HepG2 (cell line): ENCODE measurements around the gene MMP24OS. TPM values are rescaled to one million over a fixed set of nuclear protein-coding genes. Genes with fewer than 3 reads are reported as not detected.

Experiments
- ARNT2 ChIP-seq: sonication (generic); formaldehyde crosslinking; IDR thresholded peaks from 2 replicates; pipeline ENCODE4 v1.8.0; 2022; ENCODE audit warnings: mild to moderate bottlenecking, low read depth, missing genetic modification reagents, moderate library complexity
- DPF2 ChIP-seq: sonication (generic); formaldehyde crosslinking; IDR thresholded peaks from 2 replicates; pipeline ENCODE4 v1.4.0; 2020; ENCODE audit warnings: mild to moderate bottlenecking, low read depth, missing genetic modification reagents, borderline replicate concordance
- DR1 ChIP-seq: sonication (generic); formaldehyde crosslinking; IDR thresholded peaks from 2 replicates; pipeline ENCODE4 v1.8.0; 2021; ENCODE audit warnings: mild to moderate bottlenecking, missing genetic modification reagents, inconsistent platforms
- FOXA1 ChIP-seq, 2 experiments: fragments of 450-650 bp in 1 of 2; sonication (generic) in 1 of 2; formaldehyde crosslinking in 1 of 2; IDR thresholded peaks; 2 replicates each; pipeline versions ENCODE4 v1.4.0 to v1.6.1; 2016 to 2020; ENCODE audit warnings: missing genetic modification reagents in 1 of 2
- FOXP4 ChIP-seq: sonication (generic); formaldehyde crosslinking; IDR thresholded peaks from 2 replicates; pipeline ENCODE4 v1.4.0; 2020; ENCODE audit warnings: missing genetic modification reagents
- GABPB1 ChIP-seq: IDR thresholded peaks from 2 replicates; pipeline ENCODE4 v1.6.1; 2016; ENCODE audit warnings: mild to moderate bottlenecking, missing genetic modification reagents, moderate library complexity, missing compliant biosample characterization
- HDAC1 ChIP-seq: sonication (generic); formaldehyde crosslinking; IDR thresholded peaks from 2 replicates; pipeline ENCODE4 v1.5.1; 2020; ENCODE audit warnings: mild to moderate bottlenecking, missing genetic modification reagents
- HHEX ChIP-seq: IDR thresholded peaks from 2 replicates; pipeline ENCODE4 v1.6.1; 2016; ENCODE audit warnings: control low read depth
- HNRNPH1 ChIP-seq: fragments of 200-400 bp; formaldehyde crosslinking; optimal IDR thresholded peaks from 2 replicates; pipeline ENCODE3; 2017; ENCODE audit warnings: mild to moderate bottlenecking, low read depth, low read length
- KDM5A ChIP-seq: fragments of 200-600 bp; sonication (generic); IDR thresholded peaks from 2 replicates; pipeline ENCODE4 v1.7.0; 2018; ENCODE audit warnings: antibody characterized with exemption, mild to moderate bottlenecking, low read length, borderline replicate concordance
- KLF13 ChIP-seq: sonication (generic); formaldehyde crosslinking; IDR thresholded peaks from 2 replicates; pipeline ENCODE4 v1.4.0; 2020; ENCODE audit warnings: mild to moderate bottlenecking, missing genetic modification reagents
- KLF16 ChIP-seq, 2 experiments: sonication (generic) in 1 of 2; formaldehyde crosslinking in 1 of 2; IDR thresholded peaks; 2 replicates each; pipeline versions ENCODE4 v1.6.1 to v1.8.0; 2016 to 2023; ENCODE audit warnings: missing genetic modification reagents in 2 of 2, missing compliant biosample characterization in 1 of 2
- NFYB ChIP-seq: sonication (generic); formaldehyde crosslinking; IDR thresholded peaks from 2 replicates; pipeline ENCODE4 v1.4.0; 2020; ENCODE audit warnings: missing genetic modification reagents
- POLR2AphosphoS2 ChIP-seq: IDR thresholded peaks from 2 replicates; pipeline ENCODE4 v1.6.1; 2011; ENCODE audit warnings: low read depth, low read length, improper control_type of control experiment
- REPIN1 ChIP-seq: sonication (generic); formaldehyde crosslinking; IDR thresholded peaks from 2 replicates; pipeline ENCODE4 v1.8.0; 2022; ENCODE audit warnings: missing genetic modification reagents, low read depth, mild to moderate bottlenecking, borderline replicate concordance
- RXRA ChIP-seq: sonication (generic); formaldehyde crosslinking; IDR thresholded peaks from 2 replicates; pipeline ENCODE4 v1.5.1; 2020; ENCODE audit warnings: missing genetic modification reagents
- SALL2 ChIP-seq: sonication (generic); formaldehyde crosslinking; IDR thresholded peaks from 2 replicates; pipeline ENCODE4 v1.8.1; 2023; ENCODE audit warnings: mild to moderate bottlenecking, missing genetic modification reagents, inconsistent platforms
- SNAPC2 ChIP-seq: sonication (generic); formaldehyde crosslinking; IDR thresholded peaks from 2 replicates; pipeline ENCODE4 v1.8.1; 2022; ENCODE audit warnings: mild to moderate bottlenecking, missing genetic modification reagents
- STAG1 ChIP-seq: sonication (generic); formaldehyde crosslinking; IDR thresholded peaks from 2 replicates; pipeline ENCODE4 v1.4.0; 2020; ENCODE audit warnings: missing genetic modification reagents
- TEAD3 ChIP-seq: optimal IDR thresholded peaks from 2 replicates; pipeline ENCODE3; 2016; ENCODE audit warnings: borderline replicate concordance
- XBP1 ChIP-seq: sonication (generic); formaldehyde crosslinking; IDR thresholded peaks from 2 replicates; pipeline ENCODE4 v1.5.0; 2020; ENCODE audit warnings: missing genetic modification reagents
- ZNF367 ChIP-seq: sonication (generic); formaldehyde crosslinking; IDR thresholded peaks from 2 replicates; pipeline ENCODE4 v1.4.0; 2020; ENCODE audit warnings: missing genetic modification reagents, borderline replicate concordance
- ZNF441 ChIP-seq: sonication (generic); formaldehyde crosslinking; IDR thresholded peaks from 2 replicates; pipeline ENCODE4 v1.7.0; 2021; ENCODE audit warnings: missing genetic modification reagents, borderline replicate concordance
- ZNF614 ChIP-seq: IDR thresholded peaks from 2 replicates; pipeline ENCODE4 v1.6.1; 2018; ENCODE audit warnings: missing biosample characterization, missing genetic modification reagents, inconsistent platforms, borderline replicate concordance
- ZNF629 ChIP-seq: sonication (generic); formaldehyde crosslinking; conservative IDR thresholded peaks from 2 replicates; pipeline ENCODE4 v1.5.0; 2020; ENCODE audit warnings: missing genetic modification reagents
- ZNF660 ChIP-seq: sonication (generic); formaldehyde crosslinking; IDR thresholded peaks from 2 replicates; pipeline ENCODE4 v1.5.1; 2020; ENCODE audit warnings: mild to moderate bottlenecking, low read depth, missing genetic modification reagents, borderline replicate concordance
- polyA plus RNA-seq, 8 experiments: library from polyadenylated mRNA; depleted of rRNA in 3 of 8; stranded (reverse) in 7 of 8; unstranded in 1 of 8; fragments of >200 nt; fragmentation: Illumina TruSeq in 4 of 8; extraction: Trizol in 4 of 8; gene quantifications; 2 replicates each; pipeline versions ENCODE4 v1.2.1 to v1.2.3, GENCODE V29; 2011 to 2016; ENCODE audit warnings: low read depth in 4 of 8, missing spikeins in 1 of 8, mixed read lengths in 1 of 8; ENCODE audit not compliant: insufficient read depth in 1 of 8
- total RNA-seq, 5 experiments: library from RNA; depleted of rRNA; stranded (reverse); fragments of >200 nt; fragmentation: Illumina TruSeq; extraction: Trizol; gene quantifications; 2 replicates each; pipeline ENCODE4 v1.2.3, GENCODE V29; 2016; ENCODE audit warnings: low read depth in 1 of 5
- TF ChIP-seq, protein P1 (sequence below): sonication (generic); formaldehyde crosslinking; IDR thresholded peaks from 2 replicates; pipeline ENCODE4 v1.8.1; 2023; ENCODE audit warnings: mild to moderate bottlenecking, missing genetic modification reagents
- TF ChIP-seq, protein P2 (sequence below): sonication (generic); formaldehyde crosslinking; IDR thresholded peaks from 2 replicates; pipeline ENCODE4 v1.8.1; 2023; ENCODE audit warnings: missing genetic modification reagents, inconsistent platforms, borderline replicate concordance

MMP24OS gene
- total and polyA plus RNA-seq, 2 of the 13 experiments (the other 11 are each of a cell fraction or from before 2014, with no cell fraction given) = 6.0 to 8.5 TPM

DNA sequence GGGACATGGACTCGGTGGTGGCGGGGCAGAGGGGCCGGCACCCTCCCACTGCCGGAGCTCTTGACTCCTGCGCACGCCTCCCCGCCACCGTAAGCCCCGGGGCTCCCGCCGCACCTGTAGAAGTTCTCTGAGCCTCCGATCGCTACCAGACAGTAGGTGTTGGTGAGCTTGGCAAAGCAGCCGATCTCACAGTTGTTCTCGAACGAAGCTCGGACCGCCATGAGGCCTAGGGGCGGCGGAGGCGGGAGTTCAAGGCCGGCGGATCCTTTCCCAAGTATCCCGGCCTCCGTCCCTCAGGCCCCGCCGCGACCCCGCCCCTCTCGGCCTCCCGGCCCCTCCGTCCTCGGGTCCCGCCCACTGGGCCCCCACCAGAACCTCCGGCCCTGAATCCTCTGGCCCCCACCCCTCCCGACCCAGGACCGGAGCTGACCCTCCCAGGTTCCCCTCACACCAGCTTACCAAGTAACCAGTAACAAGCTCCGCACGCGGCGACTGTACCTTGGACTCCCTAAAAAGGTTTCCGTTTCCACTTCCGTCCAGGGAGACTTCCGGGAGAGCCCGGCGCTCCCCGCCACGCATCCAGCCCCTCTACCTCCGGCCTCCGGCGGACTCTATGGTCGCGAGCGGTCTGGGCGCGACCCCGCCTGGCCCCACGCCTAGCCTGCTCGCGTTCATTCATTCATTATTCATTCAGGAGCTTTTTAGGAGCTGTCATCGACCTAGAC is 6.5 kb upstream of the MMP24OS start, which contains the start of gene EIF6 (continued):
- TF ChIP-seq ZNF441 (CRISPR knock-in tag) (peak; percentile 86; the same call in 1 of the 2 replicates), DR1 (peak; percentile 61; the same call in 1 of the 2 replicates), KLF16 (CRISPR knock-in tag; IDR thresholded peaks at IDR 0.05) (peak; percentile 73 to 95; a peak in 3 of 4 replicates), RXRA (CRISPR knock-in tag) (peak; percentile 90; the same call in 1 of the 2 replicates), POLR2AphosphoS2 (peak; percentile 78), DPF2 (CRISPR knock-in tag) (no peak), ARNT2 (CRISPR knock-in tag) (peak; percentile 86), FOXA1 (IDR thresholded peaks at IDR 0.05) (no peak), FOXA1 (CRISPR knock-in tag; IDR thresholded peaks at IDR 0.05) (no peak; the same call in 1 of the 2 replicates), FOXP4 (CRISPR knock-in tag) (peak; percentile 27), SALL2 (peak; percentile 78), HNRNPH1 (no peak), SNAPC2 (CRISPR knock-in tag) (peak; percentile 37), ZNF660 (CRISPR knock-in tag) (no peak), KLF13 (CRISPR knock-in tag) (no peak; the same call in 1 of the 2 replicates), GABPB1 (CRISPR knock-in tag) (peak; percentile 96), XBP1 (CRISPR knock-in tag) (no peak), REPIN1 (CRISPR knock-in tag) (peak; percentile 68; the same call in 1 of the 2 replicates), TEAD3 (CRISPR knock-in tag) (no peak), HHEX (CRISPR knock-in tag) (no peak), ZNF367 (CRISPR knock-in tag) (no peak), KDM5A (peak; percentile 90), STAG1 (CRISPR knock-in tag) (0 out of 2 replicates have a peak, but pooled peaks have one; percentile 9), ZNF614 (CRISPR knock-in tag) (peak; percentile 27), ZNF629 (CRISPR knock-in tag) (no peak), NFYB (CRISPR knock-in tag) (peak; percentile 54), HDAC1 (CRISPR knock-in tag) (peak; percentile 96)
- TF ChIP-seq, protein P1, sequence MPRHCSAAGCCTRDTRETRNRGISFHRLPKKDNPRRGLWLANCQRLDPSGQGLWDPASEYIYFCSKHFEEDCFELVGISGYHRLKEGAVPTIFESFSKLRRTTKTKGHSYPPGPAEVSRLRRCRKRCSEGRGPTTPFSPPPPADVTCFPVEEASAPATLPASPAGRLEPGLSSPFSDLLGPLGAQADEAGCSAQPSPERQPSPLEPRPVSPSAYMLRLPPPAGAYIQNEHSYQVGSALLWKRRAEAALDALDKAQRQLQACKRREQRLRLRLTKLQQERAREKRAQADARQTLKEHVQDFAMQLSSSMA (CRISPR knock-in tag) = peak; percentile 97
- TF ChIP-seq, protein P2, sequence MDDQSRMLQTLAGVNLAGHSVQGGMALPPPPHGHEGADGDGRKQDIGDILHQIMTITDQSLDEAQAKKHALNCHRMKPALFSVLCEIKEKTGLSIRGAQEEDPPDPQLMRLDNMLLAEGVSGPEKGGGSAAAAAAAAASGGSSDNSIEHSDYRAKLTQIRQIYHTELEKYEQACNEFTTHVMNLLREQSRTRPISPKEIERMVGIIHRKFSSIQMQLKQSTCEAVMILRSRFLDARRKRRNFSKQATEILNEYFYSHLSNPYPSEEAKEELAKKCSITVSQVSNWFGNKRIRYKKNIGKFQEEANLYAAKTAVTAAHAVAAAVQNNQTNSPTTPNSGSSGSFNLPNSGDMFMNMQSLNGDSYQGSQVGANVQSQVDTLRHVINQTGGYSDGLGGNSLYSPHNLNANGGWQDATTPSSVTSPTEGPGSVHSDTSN = no peak
